Lower leg skin (tissue), 4 donors: ENCODE results near the gene ATXN7L3. TPM values are rescaled to one million over a fixed set of nuclear protein-coding genes. Genes with fewer than 3 reads are reported as not detected.
"Not testable (repeated sequence)": the region's sequence is repeated elsewhere in the genome, so short reads cannot be mapped to it uniquely, and the experiment has no call there.

ENCODE experiments used
- DNase-seq, 2 donors: peaks; one replicate each; pipeline ENCODE4 v3.0.0-alpha.2; 2019; ENCODE audit warnings: low spot score in 2 of 2
- H3K4me3 ChIP-seq: fragments of 200-600 bp; sonication (generic); 2 replicates; pipeline ENCODE4 v1.5.1; 2017; ENCODE audit warnings: mild to moderate bottlenecking, low read depth; ENCODE audit not compliant: poor library complexity, severe bottlenecking
- CTCF ChIP-seq, 3 donors: fragments of 450-650 bp; IDR thresholded peaks; one replicate each; pipeline ENCODE4 v1.5.1; 2016; ENCODE audit warnings: antibody characterized with exemption in 3 of 3, mild to moderate bottlenecking in 3 of 3, moderate library complexity in 2 of 3
- POLR2A ChIP-seq, 2 donors: fragments of 450-650 bp; IDR thresholded peaks; one replicate each; pipeline ENCODE4 v1.6.1; 2016 to 2017; ENCODE audit warnings: antibody characterized with exemption in 2 of 2, mild to moderate bottlenecking in 1 of 2, moderate library complexity in 1 of 2
- WGBS, 2 donors: methylation state at CpG; one replicate each; pipeline ENCODE4 v1.1.5; 2018; 5-methylcytosine and 5-hydroxymethylcytosine counted together
- intact Hi-C: fragments of 100-400 bp; cut with DNase I; formaldehyde crosslinking; loops from one replicate; pipeline ENCODE4 v1.15.0; 2023; ENCODE audit warnings: low total_unique reads
- total RNA-seq, 4 donors: library from RNA; depleted of rRNA; stranded (reverse); fragments of >200 nt; gene quantifications; one replicate each; pipeline ENCODE4 v1.1.0, GENCODE V29; 2016

ATXN7L3 gene
- total RNA-seq, 4 donors from 2014 or later = 62.4 to 77.9 (median 67.8) TPM

DNA sequence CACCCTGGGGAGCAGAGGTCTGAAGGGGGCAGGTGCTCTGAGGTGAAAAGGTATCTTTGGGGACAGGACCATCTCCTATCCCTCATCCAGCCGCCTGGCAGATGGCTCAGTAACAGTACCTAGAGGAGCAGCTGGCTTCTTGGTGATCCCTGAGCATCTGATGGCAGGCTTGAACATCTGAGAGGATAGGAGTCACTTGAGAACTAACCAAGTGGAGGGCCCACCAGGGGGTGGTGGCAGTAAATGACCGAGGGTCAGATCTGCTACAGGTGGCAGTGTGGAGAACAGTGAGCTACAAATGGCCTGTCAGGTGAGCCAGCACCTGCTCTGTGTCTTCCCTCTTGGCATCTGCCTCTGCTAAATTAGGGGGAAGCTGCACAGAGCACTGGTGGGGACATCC lies 44.2 kb downstream of the ATXN7L3 start:
- intact Hi-C loops = no loop called here
- no peak for DNase-seq
- WGBS, 2 donors = 86 to 90% methylated on average over 2 of the region's 2 CpGs
- TF ChIP-seq CTCF (IDR thresholded peaks at IDR 0.05) = no peak
- no peak for TF ChIP-seq POLR2A (IDR thresholded peaks at IDR 0.05)
- no peak overlapping the region for H3K4me3 ChIP-seq

DNA sequence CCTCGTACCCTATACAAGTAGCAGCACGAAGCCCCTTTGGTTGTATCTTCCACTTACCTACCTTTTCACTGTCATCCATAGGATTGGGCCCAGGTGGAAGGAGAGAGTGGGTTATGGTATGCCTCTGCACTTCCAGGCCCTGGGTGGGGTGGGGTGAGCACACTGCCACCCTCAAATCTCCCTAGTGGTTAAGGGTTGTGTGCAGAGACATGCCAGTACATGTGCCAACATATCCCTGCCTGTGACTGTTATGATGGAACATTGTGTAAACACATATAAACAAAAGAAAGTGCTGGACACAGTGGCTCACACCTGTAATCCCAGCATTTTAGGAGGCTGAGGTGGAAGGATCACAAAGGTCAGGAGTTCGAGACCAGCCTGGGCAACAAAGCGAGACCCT lies 46.8 kb downstream of the ATXN7L3 start:
- WGBS, 2 donors = 95% methylated on average over 4 of the region's 4 CpGs
- no peak for TF ChIP-seq CTCF (IDR thresholded peaks at IDR 0.05)
- TF ChIP-seq POLR2A (IDR thresholded peaks at IDR 0.05) = no peak
- intact Hi-C loops = no loop called here
- H3K4me3 ChIP-seq = no peak overlapping the region
- DNase-seq = no peak

- 94 to 96% methylated on average over 4 of the region's 4 CpGs for WGBS, 2 donors
- no peak for DNase-seq
- H3K4me3 ChIP-seq = no peak overlapping the region
- TF ChIP-seq CTCF (IDR thresholded peaks at IDR 0.05) (no peak), POLR2A (IDR thresholded peaks at IDR 0.05) (no peak)
- intact Hi-C loops = no loop called here
Observed at GRCh38 chr17:44149750-44150329, 49.8 kb downstream of the ATXN7L3 start.

GRCh38 chr17:44149066-44149465 lies 50.6 kb downstream of the ATXN7L3 start:
- DNase-seq, H3K4me3 ChIP-seq, intact Hi-C loops: not testable (repeated sequence)
- WGBS, 2 donors = 94 to 97% methylated on average over 3 of the region's 3 CpGs

- no peak overlapping the region for H3K4me3 ChIP-seq
- 75 to 80% methylated on average over 4 of the region's 4 CpGs for WGBS, 2 donors
- no peak for TF ChIP-seq CTCF (IDR thresholded peaks at IDR 0.05)
- no peak for TF ChIP-seq POLR2A (IDR thresholded peaks at IDR 0.05)
- intact Hi-C loops = no loop called here
- no peak for DNase-seq
Observed at GRCh38 chr17:44147812-44148211, 51.9 kb downstream of the ATXN7L3 start.

DNA sequence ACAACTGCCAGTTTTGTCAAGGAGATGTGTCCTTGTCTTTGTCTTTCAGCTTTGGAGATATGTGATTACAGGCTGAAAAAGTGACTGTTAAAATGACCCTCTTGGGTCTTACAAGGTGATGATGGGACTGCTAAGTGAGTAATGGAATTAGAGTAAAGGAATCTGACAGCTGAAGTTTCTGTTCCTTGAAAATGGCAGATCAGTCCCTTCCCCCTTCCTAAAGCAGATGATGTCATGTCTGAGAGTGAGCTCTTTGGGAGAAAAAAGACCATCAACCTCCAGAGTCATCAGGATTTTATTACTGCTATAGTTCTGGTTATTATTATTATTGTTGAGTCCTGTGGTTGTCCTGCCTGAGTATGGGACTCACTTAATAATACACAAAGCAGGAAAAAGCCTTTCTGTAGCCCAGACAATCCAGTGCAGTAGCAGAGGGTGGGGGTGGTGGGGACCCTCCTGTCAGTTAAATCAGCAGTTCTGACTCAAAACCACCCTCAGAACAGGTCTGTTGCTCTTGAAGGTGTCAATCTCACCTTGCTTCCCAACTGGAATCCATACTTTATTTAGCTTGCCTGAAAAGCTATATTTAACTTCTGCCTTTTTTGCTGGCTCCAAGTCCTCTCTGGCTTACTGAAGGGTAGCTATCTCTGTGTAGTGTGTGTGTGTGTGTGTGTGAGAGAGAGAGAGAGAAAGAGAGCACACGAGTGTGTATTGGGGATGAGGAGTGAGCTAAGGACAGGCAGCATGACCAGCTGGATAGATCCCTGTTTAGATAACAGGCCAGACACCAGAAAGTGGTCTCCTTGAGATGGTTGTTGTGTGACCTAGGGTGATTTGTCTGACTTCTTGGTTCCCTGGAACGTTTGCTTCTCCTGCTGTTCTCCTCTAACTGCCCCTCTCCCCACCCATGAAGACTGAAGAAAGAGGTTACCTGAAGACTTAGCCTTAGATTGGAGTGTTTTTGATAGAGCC lies 53.0 kb downstream of the ATXN7L3 start:
- intact Hi-C loops = no loop called here
- 52 to 58% methylated on average over 2 of the region's 2 CpGs for WGBS, 2 donors
- no peak overlapping the region for H3K4me3 ChIP-seq
- TF ChIP-seq CTCF (IDR thresholded peaks at IDR 0.05) (no peak), POLR2A (IDR thresholded peaks at IDR 0.05) (no peak)
- DNase-seq = no peak
